ENCODE measurements around the gene MSRB2.
"Not testable (repeated sequence)": the region's sequence is repeated elsewhere in the genome, so short reads cannot be mapped to it uniquely, and the experiment has no call there.

The MSRB2 gene

GRCh38 chr10:23063973-23064812 lies 31.2 kb upstream of the MSRB2 start:
- DNase-seq (ENCODE audit: low spot score) = no peak
- in situ Hi-C loops (cut with MboI; ENCODE audit: low pct_unique_long_range_greater_than_20kb, low sequenced_read_pairs, unreplicated experiment) = no loop called here
- no peak for TF ChIP-seq CTCF (IDR thresholded peaks at IDR 0.05; ENCODE audit: extremely low read depth, insufficient read depth, missing control alignments)

GRCh38 chr10:23064813-23065114 lies 30.6 kb upstream of the MSRB2 start:
- DNase-seq (ENCODE audit: low spot score); in situ Hi-C loops (cut with MboI; ENCODE audit: low pct_unique_long_range_greater_than_20kb, low sequenced_read_pairs, unreplicated experiment): not testable (repeated sequence)

GRCh38 chr10:23065181-23065948 lies 30.0 kb upstream of the MSRB2 start:
- TF ChIP-seq CTCF (IDR thresholded peaks at IDR 0.05; ENCODE audit: extremely low read depth, insufficient read depth, missing control alignments) = no peak
- in situ Hi-C loops (cut with MboI; ENCODE audit: low pct_unique_long_range_greater_than_20kb, low sequenced_read_pairs, unreplicated experiment) = no loop called here
- no peak for DNase-seq (ENCODE audit: low spot score)

- DNase-seq (ENCODE audit: low spot score) = no peak
- in situ Hi-C loops (cut with MboI; ENCODE audit: low pct_unique_long_range_greater_than_20kb, low sequenced_read_pairs, unreplicated experiment) = no loop called here
- no peak for TF ChIP-seq CTCF (IDR thresholded peaks at IDR 0.05; ENCODE audit: extremely low read depth, insufficient read depth, missing control alignments)
Observed at GRCh38 chr10:23067337-23067736, 28.0 kb upstream of the MSRB2 start.

GRCh38 chr10:23067939-23068775 lies 27.2 kb upstream of the MSRB2 start:
- in situ Hi-C loops (cut with MboI; ENCODE audit: low pct_unique_long_range_greater_than_20kb, low sequenced_read_pairs, unreplicated experiment) = no loop called here
- peak; percentile 64 for DNase-seq (ENCODE audit: low spot score)
- TF ChIP-seq CTCF (IDR thresholded peaks at IDR 0.05; ENCODE audit: extremely low read depth, insufficient read depth, missing control alignments) = peak; percentile 90

- peak; percentile 23 for DNase-seq (ENCODE audit: low spot score)
- in situ Hi-C loops (cut with MboI; ENCODE audit: low pct_unique_long_range_greater_than_20kb, low sequenced_read_pairs, unreplicated experiment) = no loop called here
- no peak for TF ChIP-seq CTCF (IDR thresholded peaks at IDR 0.05; ENCODE audit: extremely low read depth, insufficient read depth, missing control alignments)
Observed at GRCh38 chr10:23069019-23069815, 26.2 kb upstream of the MSRB2 start.

GRCh38 chr10:23070092-23070912 lies 25.1 kb upstream of the MSRB2 start:
- in situ Hi-C loops (cut with MboI; ENCODE audit: low pct_unique_long_range_greater_than_20kb, low sequenced_read_pairs, unreplicated experiment); DNase-seq (ENCODE audit: low spot score): not testable (repeated sequence)

Data from GM13977 (cell line).